Measurements from ENCODE around the gene FANCL. TPM values are rescaled to one million over a fixed set of nuclear protein-coding genes. Genes with fewer than 3 reads are reported as not detected.

FANCL gene
- total and polyA plus RNA-seq, 9 of the 15 experiments (the other 6 are each of a cell fraction or from before 2014, with no cell fraction given), result 36.7 to 120 (median 58.5) TPM

GRCh38 chr2:58122040-58122439 is 119.1 kb downstream of the FANCL start:
- Histone ChIP-seq H3K36me3 (ENCODE audit: control insufficient read depth, insufficient read depth, low read length) (peaks cover 14% of the 10 kb centered on the region; the same call in 2 of the 3 replicates), H3K9me3 (replicated peaks; ENCODE audit: control insufficient read depth, insufficient read depth, low read depth, low read length) (no peaks in the 10 kb centered on the region), H3K9me1 (ENCODE audit: control insufficient read depth, insufficient read depth, low read length) (no peaks in the 10 kb centered on the region), H3K4me2 (ENCODE audit: insufficient read depth, low read length) (no peak overlapping the region; the same call in 1 of the 2 replicates), H2AFZ (ENCODE audit: low read depth, low read length) (no peak overlapping the region), H3K79me2 (ENCODE audit: control insufficient read depth, insufficient read depth, low read length) (no peaks in the 10 kb centered on the region), H3K4me3 (no peak overlapping the region), H4K20me1 (replicated peaks; ENCODE audit: control insufficient read depth, insufficient read depth, low read length) (no peaks in the 10 kb centered on the region), H3K9ac (ENCODE audit: insufficient read depth in 1 of 2, low read depth in 2 of 2, low read length in 2 of 2) (no peak overlapping the region), H3K27me3 (ENCODE audit: control insufficient read depth in 2 of 2, insufficient read depth in 2 of 2, low read length in 2 of 2) (no peaks in the 10 kb centered on the region), H3K27ac (ENCODE audit: extremely low read depth, low read depth, low read length) (peak overlapping the region; percentile 31; the same call in 1 of the 3 replicates), H3K4me1 (replicated peaks in 1 of 2; ENCODE audit: control insufficient read depth in 2 of 2, insufficient read depth in 2 of 2, low read length in 2 of 2) (peaks cover 2 to 16% of the 10 kb centered on the region in 2 experiments; a peak in 3 of 5 replicates)
- CTCF ChIA-PET (ENCODE audit: low intra/inter-chr PET ratio), result no interaction called here
- DNase-seq (ENCODE audit: extremely low read depth in 1 of 4, low spot score in 3 of 4) (peak in 2 of 4 experiments; percentile 21 to 28), ATAC-seq (peak; percentile 78), FAIRE-seq (no peak)
- WGBS (ENCODE audit: insufficient coverage, low coverage, missing lambda C conversion rate), result 9% methylated on average over 3 of the region's 3 CpGs
- intact Hi-C loops (cut with micrococcal nuclease), result no loop called here
- no TSS peak for BruUV-seq (replicated peaks)
- TF ChIP-seq ADNP (tag; IDR thresholded peaks at IDR 0.05) (peak; percentile 16; the same call in 1 of the 2 replicates), ZBTB12 (CRISPR knock-in tag; IDR thresholded peaks at IDR 0.05) (no peak), CEBPG (CRISPR knock-in tag; IDR thresholded peaks at IDR 0.05) (no peak), CEBPG (tag; conservative IDR thresholded peaks at IDR 0.05 in 1 of 2, IDR thresholded peaks at IDR 0.05 in 1 of 2) (no peak), NFE2L1 (tag; IDR thresholded peaks at IDR 0.05; ENCODE audit: borderline replicate concordance, low read depth) (no peak), BRD4 (IDR thresholded peaks at IDR 0.05) (no peak), DACH1 (IDR thresholded peaks at IDR 0.05; ENCODE audit: partially characterized antibody) (no peak), ZNF12 (CRISPR knock-in tag; IDR thresholded peaks at IDR 0.05) (no peak), ZNF408 (CRISPR knock-in tag; IDR thresholded peaks at IDR 0.05; ENCODE audit: low read depth) (no peak), FOSL1 (tag; conservative IDR thresholded peaks at IDR 0.05) (0 out of 2 replicates have a peak, but pooled peaks have one; percentile 36), ARNT (IDR thresholded peaks at IDR 0.05) (no peak), KHSRP (IDR thresholded peaks at IDR 0.05) (no peak), NR2C1 (IDR thresholded peaks at IDR 0.05) (0 out of 2 replicates have a peak, but pooled peaks have one; percentile 17), NR2C1 (tag; IDR thresholded peaks at IDR 0.05) (no peak), HDAC3 (IDR thresholded peaks at IDR 0.05; ENCODE audit: borderline replicate concordance, partially characterized antibody) (no peak), RFX1 (IDR thresholded peaks at IDR 0.05) (no peak), MCM7 (IDR thresholded peaks at IDR 0.05) (no peak), DEAF1 (CRISPR knock-in tag; IDR thresholded peaks at IDR 0.05) (no peak), NR2C2 (CRISPR knock-in tag; IDR thresholded peaks at IDR 0.05) (no peak), NR2C2 (tag; IDR thresholded peaks at IDR 0.05) (peak; percentile 51)
- TF ChIP-seq, protein P1, sequence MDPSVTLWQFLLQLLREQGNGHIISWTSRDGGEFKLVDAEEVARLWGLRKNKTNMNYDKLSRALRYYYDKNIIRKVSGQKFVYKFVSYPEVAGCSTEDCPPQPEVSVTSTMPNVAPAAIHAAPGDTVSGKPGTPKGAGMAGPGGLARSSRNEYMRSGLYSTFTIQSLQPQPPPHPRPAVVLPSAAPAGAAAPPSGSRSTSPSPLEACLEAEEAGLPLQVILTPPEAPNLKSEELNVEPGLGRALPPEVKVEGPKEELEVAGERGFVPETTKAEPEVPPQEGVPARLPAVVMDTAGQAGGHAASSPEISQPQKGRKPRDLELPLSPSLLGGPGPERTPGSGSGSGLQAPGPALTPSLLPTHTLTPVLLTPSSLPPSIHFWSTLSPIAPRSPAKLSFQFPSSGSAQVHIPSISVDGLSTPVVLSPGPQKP (CRISPR knock-in tag; IDR thresholded peaks at IDR 0.05), result no peak
- in situ Hi-C loops (cut with MboI), result no loop called here
- POLR2A ChIA-PET, result no interaction called here

Measured in K562 (cell line).